ENCODE measurements around the gene CCR5AS.
"Not testable (repeated sequence)": the region's sequence is repeated elsewhere in the genome, so short reads cannot be mapped to it uniquely, and the experiment has no call there.

DNA sequence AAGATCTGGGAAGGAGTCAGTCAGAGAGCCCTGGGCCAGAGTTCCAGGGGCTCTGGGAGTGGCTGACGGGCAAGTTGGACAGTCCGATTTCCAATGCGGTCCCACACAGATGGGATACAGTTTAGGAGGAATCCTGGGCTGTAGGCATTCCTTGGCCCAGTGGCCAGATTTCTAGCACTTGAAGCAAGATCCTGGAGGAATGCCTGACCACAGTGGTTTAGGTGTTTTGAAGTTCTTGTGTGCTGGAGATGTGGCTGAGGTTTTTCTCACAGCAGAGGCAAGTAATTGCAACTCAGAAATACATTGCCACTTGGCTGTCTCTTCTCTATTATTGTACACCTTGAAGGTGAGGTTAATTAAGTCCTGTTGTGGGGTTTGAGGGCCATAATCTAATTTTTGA, 76.2 kb downstream of the CCR5AS start:
- TF ChIP-seq POLR2A, POLR2AphosphoS5 (IDR thresholded peaks at IDR 0.05): not testable (repeated sequence)
- TF ChIP-seq, protein P1, sequence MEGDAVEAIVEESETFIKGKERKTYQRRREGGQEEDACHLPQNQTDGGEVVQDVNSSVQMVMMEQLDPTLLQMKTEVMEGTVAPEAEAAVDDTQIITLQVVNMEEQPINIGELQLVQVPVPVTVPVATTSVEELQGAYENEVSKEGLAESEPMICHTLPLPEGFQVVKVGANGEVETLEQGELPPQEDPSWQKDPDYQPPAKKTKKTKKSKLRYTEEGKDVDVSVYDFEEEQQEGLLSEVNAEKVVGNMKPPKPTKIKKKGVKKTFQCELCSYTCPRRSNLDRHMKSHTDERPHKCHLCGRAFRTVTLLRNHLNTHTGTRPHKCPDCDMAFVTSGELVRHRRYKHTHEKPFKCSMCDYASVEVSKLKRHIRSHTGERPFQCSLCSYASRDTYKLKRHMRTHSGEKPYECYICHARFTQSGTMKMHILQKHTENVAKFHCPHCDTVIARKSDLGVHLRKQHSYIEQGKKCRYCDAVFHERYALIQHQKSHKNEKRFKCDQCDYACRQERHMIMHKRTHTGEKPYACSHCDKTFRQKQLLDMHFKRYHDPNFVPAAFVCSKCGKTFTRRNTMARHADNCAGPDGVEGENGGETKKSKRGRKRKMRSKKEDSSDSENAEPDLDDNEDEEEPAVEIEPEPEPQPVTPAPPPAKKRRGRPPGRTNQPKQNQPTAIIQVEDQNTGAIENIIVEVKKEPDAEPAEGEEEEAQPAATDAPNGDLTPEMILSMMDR (IDR thresholded peaks at IDR 0.05), result not testable (repeated sequence)

All from suprapubic skin (tissue), 4 donors.